ENCODE measurements around the gene SRCIN1.

- TF ChIP-seq RARB (CRISPR knock-in tag; IDR thresholded peaks at IDR 0.05) (no peak), ZNF8 (CRISPR knock-in tag; IDR thresholded peaks at IDR 0.05) (no peak), CREB5 (CRISPR knock-in tag; IDR thresholded peaks at IDR 0.05; ENCODE audit: low read depth) (no peak), SNAI2 (CRISPR knock-in tag; IDR thresholded peaks at IDR 0.05) (no peak), PATZ1 (CRISPR knock-in tag; IDR thresholded peaks at IDR 0.05; ENCODE audit: borderline replicate concordance) (no peak), TSHZ2 (CRISPR knock-in tag; IDR thresholded peaks at IDR 0.05) (no peak), ZNF70 (CRISPR knock-in tag; IDR thresholded peaks at IDR 0.05) (no peak), CSDC2 (CRISPR knock-in tag; IDR thresholded peaks at IDR 0.05) (no peak), TCF4 (CRISPR knock-in tag; IDR thresholded peaks at IDR 0.05; ENCODE audit: borderline replicate concordance) (no peak), ZFP3 (CRISPR knock-in tag; IDR thresholded peaks at IDR 0.05) (no peak), TOX (CRISPR knock-in tag; IDR thresholded peaks at IDR 0.05; ENCODE audit: borderline replicate concordance) (no peak)
These were observed 45.0 kb downstream of the SRCIN1 start for GRCh38 chr17:38560503-38561318.

Measured in SK-N-SH treated with all-trans-retinoic acid at 6 μM for 48 hours (cell line).